ENCODE results near the gene DFFA. TPM values are rescaled to one million over a fixed set of nuclear protein-coding genes. Genes with fewer than 3 reads are reported as not detected.

Gene DFFA
- 10 to 100 TPM; 19.2 to 38.0 TPM for total RNA-seq

- intact Hi-C loops (cut with DNase I) = no loop called here
- Histone ChIP-seq H3K9me3 (no peaks in the 10 kb centered on the region), H3K4me1 (peaks cover 12% of the 10 kb centered on the region), H3K36me3 (no peaks in the 10 kb centered on the region), H3K27ac (peak within 1 kb of the TSS; percentile 31), H3K4me3 (peak within 1 kb of the TSS; percentile 79), H3K27me3 (no peaks in the 10 kb centered on the region), H3K9ac (ENCODE audit: low read depth in 2 of 2, low read length in 2 of 2) (peak within 1 kb of the TSS; percentile 66 to 83)
- TF ChIP-seq CTCF (IDR thresholded peaks at IDR 0.05) = no peak
- DNase-seq = peak; percentile 96
Observed at GRCh38 chr1:10472220-10473144, at the start of gene DFFA. Gene DFFA (minus strand): TSS chr1:10472529. CDS start chr1:10472458, 71 bp downstream.

GRCh38 chr1:10521537-10522157 is 49.3 kb upstream of the DFFA start:
- no peaks in the 10 kb centered on the region for H3K27me3 ChIP-seq
- no peaks in the 10 kb centered on the region for H3K36me3 ChIP-seq
- no peak overlapping the region for H3K4me3 ChIP-seq
- H3K4me1 ChIP-seq = no peaks in the 10 kb centered on the region
- H3K9ac ChIP-seq (ENCODE audit: low read depth in 2 of 2, low read length in 2 of 2) = no peak overlapping the region
- TF ChIP-seq CTCF (IDR thresholded peaks at IDR 0.05) = no peak
- DNase-seq = no peak
- no peaks in the 10 kb centered on the region for H3K9me3 ChIP-seq
- intact Hi-C loops (cut with DNase I) = no loop called here
- no peak overlapping the region for H3K27ac ChIP-seq

GRCh38 chr1:10520952-10521351 is 48.6 kb upstream of the DFFA start:
- Histone ChIP-seq H3K27me3 (no peaks in the 10 kb centered on the region), H3K9me3 (no peaks in the 10 kb centered on the region), H3K4me1 (no peaks in the 10 kb centered on the region), H3K4me3 (no peak overlapping the region), H3K9ac (ENCODE audit: low read depth in 2 of 2, low read length in 2 of 2) (no peak overlapping the region), H3K27ac (no peak overlapping the region), H3K36me3 (no peaks in the 10 kb centered on the region)
- intact Hi-C loops (cut with DNase I) = no loop called here
- no peak for DNase-seq
- no peak for TF ChIP-seq CTCF (IDR thresholded peaks at IDR 0.05)

- no peak overlapping the region for H3K9ac ChIP-seq (ENCODE audit: low read depth in 2 of 2, low read length in 2 of 2)
- no peaks in the 10 kb centered on the region for H3K27me3 ChIP-seq
- DNase-seq = no peak
- H3K9me3 ChIP-seq = no peaks in the 10 kb centered on the region
- no peaks in the 10 kb centered on the region for H3K36me3 ChIP-seq
- no peak for TF ChIP-seq CTCF (IDR thresholded peaks at IDR 0.05)
- no peaks in the 10 kb centered on the region for H3K4me1 ChIP-seq
- intact Hi-C loops (cut with DNase I) = no loop called here
- H3K27ac ChIP-seq = no peak overlapping the region
- no peak overlapping the region for H3K4me3 ChIP-seq
Observed at GRCh38 chr1:10520497-10520896, 48.2 kb upstream of the DFFA start.

- H3K4me3 ChIP-seq = no peak overlapping the region
- no peaks in the 10 kb centered on the region for H3K4me1 ChIP-seq
- DNase-seq = no peak
- H3K36me3 ChIP-seq = no peaks in the 10 kb centered on the region
- H3K9me3 ChIP-seq = no peaks in the 10 kb centered on the region
- no peak for TF ChIP-seq CTCF (IDR thresholded peaks at IDR 0.05)
- no peak overlapping the region for H3K27ac ChIP-seq
- H3K27me3 ChIP-seq = no peaks in the 10 kb centered on the region
- no peak overlapping the region for H3K9ac ChIP-seq (ENCODE audit: low read depth in 2 of 2, low read length in 2 of 2)
- intact Hi-C loops (cut with DNase I) = no loop called here
Observed at GRCh38 chr1:10519016-10519417, 46.7 kb upstream of the DFFA start.
